Measurements from ENCODE around the gene ATP2A2. TPM values are rescaled to one million over a fixed set of nuclear protein-coding genes. Genes with fewer than 3 reads are reported as not detected.
A peak's percentile ranks its signal among the peaks of the same experiment; 100 is the strongest.

ATP2A2 gene
- total RNA-seq, 1 experiment from 2014 or later = 174 TPM

DNA sequence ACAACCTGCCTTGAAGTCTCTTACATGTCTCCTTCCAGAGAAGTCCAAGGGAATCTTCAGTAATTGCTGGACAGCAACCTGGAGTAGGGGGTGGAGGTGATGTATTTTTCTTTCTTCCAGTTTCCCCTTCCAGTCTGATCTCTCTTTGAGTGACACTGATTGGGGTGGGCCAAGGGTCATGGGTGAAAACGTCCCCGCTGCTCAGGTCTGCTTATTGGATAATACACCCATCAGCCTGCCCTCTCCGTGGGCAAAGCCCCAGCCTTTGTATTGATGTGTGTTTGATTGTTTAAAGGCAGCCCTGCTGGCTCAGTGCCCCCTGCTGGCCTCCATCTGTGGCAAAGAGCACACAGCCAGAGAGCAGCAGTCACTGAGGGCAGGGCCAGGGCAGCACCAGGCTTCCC lies 35.7 kb upstream of the ATP2A2 start:
- H3K36me3 ChIP-seq (ENCODE audit: low read depth, low read length) = no peaks in the 10 kb centered on the region
- BruUV-seq (replicated peaks) = no TSS peak
- no peaks in the 10 kb centered on the region for H3K27me3 ChIP-seq (ENCODE audit: low read length)
- peak; percentile 87 for TF ChIP-seq CTCF (conservative IDR thresholded peaks at IDR 0.05; ENCODE audit: low read depth, low read length)
- no peak for TF ChIP-seq EZH2phosphoT487 (IDR thresholded peaks at IDR 0.05; ENCODE audit: borderline replicate concordance, low read length)
- no peak overlapping the region for H3K4me2 ChIP-seq (ENCODE audit: low read length)
- DNase-seq = peak; percentile 69
- no peaks in the 10 kb centered on the region for H3K79me2 ChIP-seq (ENCODE audit: low read length)
- no peaks in the 10 kb centered on the region for H3K9me3 ChIP-seq (ENCODE audit: low read length)
- ATAC-seq = peak; percentile 63
- no peaks in the 10 kb centered on the region for H3K9me2 ChIP-seq (replicated peaks; ENCODE audit: low read length)
- H3F3A ChIP-seq (ENCODE audit: low read length, unreplicated experiment) = no peaks in the 10 kb centered on the region
- CTCF ChIA-PET = no interaction called here
- no peak overlapping the region for H3K4me3 ChIP-seq (ENCODE audit: low read length)
- H3K27ac ChIP-seq (ENCODE audit: low read length) = no peak overlapping the region
- H3K4me1 ChIP-seq (ENCODE audit: insufficient read depth, low read length) = peaks cover 36% of the 10 kb centered on the region
- H4K20me1 ChIP-seq (ENCODE audit: low read length) = no peaks in the 10 kb centered on the region
- intact Hi-C loops (cut with micrococcal nuclease) = no loop called here
- POLR2A ChIA-PET (ENCODE audit: unreplicated experiment) = no interaction called here
- no peak overlapping the region for H3K9ac ChIP-seq (ENCODE audit: low read length)
- no peak overlapping the region for H2AFZ ChIP-seq (ENCODE audit: low read length)

DNA sequence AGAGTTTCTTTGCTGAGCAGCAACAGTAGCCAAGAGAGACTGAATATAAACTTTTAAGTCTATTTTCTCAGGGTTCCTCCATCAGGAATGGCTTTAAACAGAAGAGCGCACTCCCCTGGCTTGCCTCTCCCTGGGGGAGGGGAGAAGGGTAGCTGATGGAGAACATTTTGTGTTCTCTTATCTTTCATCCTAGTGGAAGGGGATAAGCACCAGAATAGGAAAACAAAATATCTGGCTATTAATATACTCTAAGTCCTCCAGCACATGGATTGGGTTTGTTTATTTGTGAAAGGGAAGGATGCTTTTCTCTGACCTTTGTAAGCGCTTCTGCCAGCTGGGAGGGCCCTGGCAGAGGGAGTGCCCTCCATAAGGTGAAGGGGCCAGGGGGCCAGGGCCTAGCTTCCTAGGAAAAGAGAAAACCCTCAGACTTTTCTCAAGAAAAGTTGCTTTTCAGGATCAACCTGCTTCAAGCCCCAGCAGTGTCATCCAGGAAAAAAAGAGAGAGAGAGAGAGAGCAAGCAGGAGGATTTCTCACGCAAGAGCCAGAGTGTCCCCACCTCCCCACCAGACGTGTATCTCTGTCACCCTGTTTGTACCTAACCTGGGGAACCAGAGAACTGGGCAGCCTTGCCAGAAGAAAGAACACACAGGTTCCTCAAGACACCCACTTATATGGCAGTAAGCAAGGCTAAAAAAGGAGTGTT lies 34.3 kb upstream of the ATP2A2 start:
- Histone ChIP-seq H3K79me2 (ENCODE audit: low read length) (no peaks in the 10 kb centered on the region), H3F3A (ENCODE audit: low read length, unreplicated experiment) (no peaks in the 10 kb centered on the region), H3K9ac (ENCODE audit: low read length) (peak overlapping the region; percentile 57), H3K9me3 (ENCODE audit: low read length) (no peaks in the 10 kb centered on the region), H3K27me3 (ENCODE audit: low read length) (no peaks in the 10 kb centered on the region), H3K4me3 (ENCODE audit: low read length) (peak overlapping the region; percentile 39; the same call in 1 of the 2 replicates), H3K4me2 (ENCODE audit: low read length) (peak overlapping the region; percentile 68), H3K36me3 (ENCODE audit: low read depth, low read length) (no peaks in the 10 kb centered on the region), H2AFZ (ENCODE audit: low read length) (peak overlapping the region; percentile 59), H3K27ac (ENCODE audit: low read length) (peak overlapping the region; percentile 84), H4K20me1 (ENCODE audit: low read length) (no peaks in the 10 kb centered on the region), H3K4me1 (ENCODE audit: insufficient read depth, low read length) (peaks cover 36% of the 10 kb centered on the region), H3K9me2 (replicated peaks; ENCODE audit: low read length) (no peaks in the 10 kb centered on the region)
- no peak for TF ChIP-seq CTCF (conservative IDR thresholded peaks at IDR 0.05; ENCODE audit: low read depth, low read length)
- TF ChIP-seq EZH2phosphoT487 (IDR thresholded peaks at IDR 0.05; ENCODE audit: borderline replicate concordance, low read length) = no peak
- TF ChIP-seq EZH2 (IDR thresholded peaks at IDR 0.05; ENCODE audit: low read length, unreplicated experiment) = no peak
- intact Hi-C loops (cut with micrococcal nuclease) = no loop called here
- ATAC-seq (no peak), DNase-seq (peak; percentile 52)
- no TSS peak for BruUV-seq (replicated peaks)
- ChIA-PET POLR2A (ENCODE audit: unreplicated experiment) (no interaction called here), CTCF (no interaction called here)
